SK-MEL-5 (cell line): ENCODE measurements around the gene RBMS2. TPM values are rescaled to one million over a fixed set of nuclear protein-coding genes. Genes with fewer than 3 reads are reported as not detected.
"Not testable (repeated sequence)": the region's sequence is repeated elsewhere in the genome, so short reads cannot be mapped to it uniquely, and the experiment has no call there.

Experiments used
- DNase-seq: peaks from one replicate; pipeline ENCODE4 v3.0.0-alpha.2; 2016; ENCODE audit warnings: low read depth, low spot score
- in situ Hi-C: cut with HindIII; loops from 2 replicates; pipeline ENCODE4 v1.10.0; 2016; ENCODE audit warnings: low sequenced_read_pairs, high pct_unique_total_duplicates, low pct_unique_long_range_greater_than_20kb
- total RNA-seq: library from RNA; depleted of rRNA; stranded (reverse); fragments of >200 nt; shearing (Covaris generic); gene quantifications from 2 replicates; pipeline ENCODE4 v1.2.3, GENCODE V29; 2014

Gene RBMS2
- total RNA-seq, 1 experiment from 2014 or later, result 6.0 TPM

- DNase-seq, result not testable (repeated sequence)
Measured at GRCh38 chr12:56498126-56498902, 23.3 kb upstream of the RBMS2 start.

GRCh38 chr12:56499452-56499851 lies 22.2 kb upstream of the RBMS2 start:
- DNase-seq, in situ Hi-C loops: not testable (repeated sequence)

More at GRCh38 chr12:56498126-56498902, 23.3 kb upstream of the RBMS2 start:
- in situ Hi-C loops, result not testable (repeated sequence)

GRCh38 chr12:56499879-56500278 lies 21.7 kb upstream of the RBMS2 start:
- in situ Hi-C loops, result loop anchor here (25.0 kb wide), 1 partner anchor 112 kb away; no protein-coding TSS in a partner anchor
- DNase-seq, result not testable (repeated sequence)

GRCh38 chr12:56510786-56511185 lies 10.8 kb upstream of the RBMS2 start:
- in situ Hi-C loops, result loop anchor here (25.0 kb wide), 1 partner anchor 102 kb away; no protein-coding TSS in a partner anchor
- DNase-seq, result no peak

GRCh38 chr12:56514014-56514318 lies 7.7 kb upstream of the RBMS2 start:
- DNase-seq, result not testable (repeated sequence)
- in situ Hi-C loops, result loop anchor here (25.0 kb wide), 1 partner anchor 98 kb away; no protein-coding TSS in a partner anchor

- no peak for DNase-seq
- in situ Hi-C loops, result loop anchor here (25.0 kb wide), 1 partner anchor 94 kb away; no protein-coding TSS in a partner anchor
Measured at GRCh38 chr12:56517854-56518253, 3.8 kb upstream of the RBMS2 start.

- DNase-seq, result no peak
- in situ Hi-C loops, result loop anchor here (25.0 kb wide), 1 partner anchor 94 kb away; no protein-coding TSS in a partner anchor
Measured at GRCh38 chr12:56518570-56518969, 3.0 kb upstream of the RBMS2 start.

- in situ Hi-C loops, result loop anchor here (25.0 kb wide), 1 partner anchor 92 kb away; no protein-coding TSS in a partner anchor
- DNase-seq, result no peak
Measured at GRCh38 chr12:56520048-56520447, 1.6 kb upstream of the RBMS2 start.

GRCh38 chr12:56520506-56520905 lies 1.1 kb upstream of the RBMS2 start:
- in situ Hi-C loops, result loop anchor here (25.0 kb wide), 1 partner anchor 92 kb away; no protein-coding TSS in a partner anchor

GRCh38 chr12:56521209-56521589 lies 421 bp upstream of the RBMS2 start:
- in situ Hi-C loops, result loop anchor here (25.0 kb wide), 1 partner anchor 91 kb away; no protein-coding TSS in a partner anchor
- no peak for DNase-seq

More at GRCh38 chr12:56520506-56520905, 1.1 kb upstream of the RBMS2 start:
- DNase-seq, result no peak

- in situ Hi-C loops, result loop anchor here (25.0 kb wide), 1 partner anchor 90 kb away; no protein-coding TSS in a partner anchor
- DNase-seq, result peak; percentile 13
Measured at GRCh38 chr12:56522411-56523193, 982 bp downstream of the RBMS2 start.

GRCh38 chr12:56528846-56529245 lies 7.2 kb downstream of the RBMS2 start:
- DNase-seq, result no peak
- in situ Hi-C loops, result no loop called here

GRCh38 chr12:56529656-56530055 lies 8.0 kb downstream of the RBMS2 start:
- DNase-seq, result peak; percentile 20
- in situ Hi-C loops, result no loop called here

GRCh38 chr12:56530390-56531055 lies 8.9 kb downstream of the RBMS2 start:
- in situ Hi-C loops, result no loop called here
- no peak for DNase-seq

- DNase-seq, result no peak
Measured at GRCh38 chr12:56537546-56537945, 15.9 kb downstream of the RBMS2 start.

GRCh38 chr12:56541631-56542030 lies 20.0 kb downstream of the RBMS2 start:
- DNase-seq, result no peak
- in situ Hi-C loops, result no loop called here

More at GRCh38 chr12:56537546-56537945, 15.9 kb downstream of the RBMS2 start:
- in situ Hi-C loops, result no loop called here

- in situ Hi-C loops, result no loop called here
- no peak for DNase-seq
Measured at GRCh38 chr12:56542164-56542563, 20.5 kb downstream of the RBMS2 start.
